Measurements from ENCODE around the gene HELZ. TPM values are rescaled to one million over a fixed set of nuclear protein-coding genes. Genes with fewer than 3 reads are reported as not detected.

HELZ gene
- total and polyA plus RNA-seq, 2 of the 8 experiments (the other 6 are each of a cell fraction or from before 2014, with no cell fraction given): 10.0 to 48.7 TPM

- TF ChIP-seq ATF3 (IDR thresholded peaks at IDR 0.05; ENCODE audit: insufficient read depth, low read depth, low read length) (no peak), CREB1 (IDR thresholded peaks at IDR 0.05) (no peak), CTBP2 (IDR thresholded peaks at IDR 0.05; ENCODE audit: borderline replicate concordance, insufficient read depth, insufficient read length, low read length) (no peak), MAX (IDR thresholded peaks at IDR 0.05) (no peak)
These were observed 190.9 kb downstream of the HELZ start (continued) for GRCh38 chr17:67054011-67054591.
